ENCODE data around the gene CALHM3.
A peak's percentile ranks its signal among the peaks of the same experiment; 100 is the strongest.

The CALHM3 gene

DNA sequence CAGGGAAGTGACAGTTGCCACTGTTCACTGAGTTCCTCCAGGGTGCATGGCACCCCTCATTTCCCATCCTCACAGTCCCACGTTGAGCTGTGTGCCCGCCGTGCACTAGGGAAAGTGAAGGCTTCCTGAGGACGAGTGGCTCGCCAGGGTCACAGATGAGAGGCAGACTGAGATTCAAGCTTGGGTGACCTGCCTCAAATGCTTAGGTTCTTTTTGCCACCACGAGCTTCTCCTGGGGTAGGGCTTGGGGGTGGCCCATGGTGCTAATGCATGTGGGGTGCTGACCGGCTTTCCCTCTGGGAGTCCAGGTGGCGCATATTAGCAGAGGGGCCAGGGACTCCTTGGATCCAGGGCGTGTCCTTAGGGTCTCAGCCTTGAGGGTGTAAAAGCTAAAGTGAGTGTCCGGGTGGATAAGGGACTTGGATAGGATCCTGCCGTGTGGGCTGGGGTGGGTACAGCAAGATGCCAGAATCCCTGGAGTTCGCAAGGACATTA is 28.8 kb downstream of the CALHM3 start:
- no peaks in the 10 kb centered on the region for H3K9me3 ChIP-seq (ENCODE audit: control insufficient read depth, low read length)
- H3K4me1 ChIP-seq (ENCODE audit: control insufficient read depth, insufficient read depth, low read length, poor library complexity, severe bottlenecking), result peaks cover 35% of the 10 kb centered on the region
- peaks cover 34% of the 10 kb centered on the region for H3K36me3 ChIP-seq (ENCODE audit: control insufficient read depth, insufficient read depth, low read length)
- no peaks in the 10 kb centered on the region for H3K27me3 ChIP-seq (replicated peaks; ENCODE audit: control insufficient read depth, insufficient read depth, low read length, poor library complexity, severe bottlenecking)
- no peak for DNase-seq
- H3K4me3 ChIP-seq (ENCODE audit: insufficient read depth, low read depth, low read length, poor library complexity, severe bottlenecking), result peak overlapping the region; percentile 4
- peak overlapping the region; percentile 61 for H3K27ac ChIP-seq (ENCODE audit: insufficient read depth, low read length, poor library complexity, severe bottlenecking)

DNA sequence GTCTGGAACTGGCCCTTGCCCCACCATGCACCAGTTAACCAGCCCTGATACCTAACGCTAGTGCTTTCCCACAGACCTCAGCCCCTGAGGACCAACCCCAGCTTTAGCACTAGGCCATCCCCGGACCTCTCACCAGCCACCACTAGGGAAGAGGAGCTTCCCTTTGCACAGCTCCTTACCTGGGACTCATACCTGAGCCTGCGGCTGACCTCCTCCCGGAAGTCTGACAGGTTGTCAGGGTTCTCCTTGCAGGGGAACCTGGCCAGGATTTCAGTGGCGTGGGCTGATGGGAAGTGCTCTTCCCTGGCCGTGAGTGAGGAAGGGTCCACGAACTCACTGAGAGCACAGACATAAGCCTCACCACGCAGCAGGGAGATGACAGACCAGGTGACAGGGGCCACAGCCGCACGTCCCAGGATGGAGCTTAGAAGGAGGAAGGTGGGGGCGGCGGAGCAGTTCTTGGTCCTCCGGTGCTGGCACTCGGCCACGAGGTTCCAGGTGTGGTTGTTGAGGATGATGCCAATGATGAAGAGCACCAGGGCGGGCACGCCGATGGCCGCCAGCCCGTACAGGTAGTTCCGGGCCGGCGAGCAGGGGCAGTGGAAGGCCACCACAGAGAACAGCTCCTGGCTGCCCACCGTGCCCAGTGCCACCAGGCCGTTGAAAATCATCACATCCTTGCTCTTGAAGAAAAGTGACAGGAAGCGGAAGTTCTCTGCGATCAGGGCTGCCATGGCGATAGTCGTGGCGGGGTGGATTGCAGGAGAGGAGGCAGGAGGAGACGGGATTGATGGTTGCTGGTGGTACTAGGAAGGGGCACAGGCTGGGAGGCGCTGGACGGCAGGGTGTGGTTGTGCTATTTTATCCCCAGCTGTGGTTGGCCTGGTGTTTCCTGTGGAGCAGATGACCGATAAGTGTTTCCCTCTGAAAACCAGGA is 29.6 kb downstream of the CALHM3 start:
- DNase-seq, result no peak
- peak overlapping the region; percentile 61 for H3K27ac ChIP-seq (ENCODE audit: insufficient read depth, low read length, poor library complexity, severe bottlenecking)
- peaks cover 37% of the 10 kb centered on the region for H3K4me1 ChIP-seq (ENCODE audit: control insufficient read depth, insufficient read depth, low read length, poor library complexity, severe bottlenecking)
- H3K27me3 ChIP-seq (replicated peaks; ENCODE audit: control insufficient read depth, insufficient read depth, low read length, poor library complexity, severe bottlenecking), result no peaks in the 10 kb centered on the region
- H3K36me3 ChIP-seq (ENCODE audit: control insufficient read depth, insufficient read depth, low read length), result peaks cover 42% of the 10 kb centered on the region
- H3K9me3 ChIP-seq (ENCODE audit: control insufficient read depth, low read length), result no peaks in the 10 kb centered on the region
- peak overlapping the region; percentile 9 for H3K4me3 ChIP-seq (ENCODE audit: insufficient read depth, low read depth, low read length, poor library complexity, severe bottlenecking)

DNA sequence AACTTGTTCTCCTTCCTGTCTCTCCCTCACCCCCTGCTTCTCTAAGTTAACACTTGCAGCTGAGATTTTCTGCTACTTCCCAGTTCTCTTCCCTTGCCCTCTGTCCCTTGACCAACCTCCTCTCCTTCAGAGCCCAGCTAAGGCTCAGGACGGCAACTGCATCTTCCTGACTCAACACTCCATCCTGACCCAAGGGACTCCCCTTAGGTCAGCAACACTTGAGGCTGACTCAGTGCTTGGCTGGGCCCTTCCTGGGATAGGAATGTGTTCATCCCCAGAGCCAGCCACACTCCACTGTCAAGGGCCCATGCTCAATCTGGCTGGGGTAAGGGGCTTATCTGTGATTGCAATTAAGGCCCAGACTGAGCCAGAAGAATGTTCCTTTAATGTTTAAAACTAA is 30.3 kb downstream of the CALHM3 start:
- Histone ChIP-seq H3K36me3 (ENCODE audit: control insufficient read depth, insufficient read depth, low read length) (peaks cover 49% of the 10 kb centered on the region), H3K4me1 (ENCODE audit: control insufficient read depth, insufficient read depth, low read length, poor library complexity, severe bottlenecking) (peaks cover 36% of the 10 kb centered on the region), H3K27ac (ENCODE audit: insufficient read depth, low read length, poor library complexity, severe bottlenecking) (peak overlapping the region; percentile 31), H3K27me3 (replicated peaks; ENCODE audit: control insufficient read depth, insufficient read depth, low read length, poor library complexity, severe bottlenecking) (no peaks in the 10 kb centered on the region), H3K9me3 (ENCODE audit: control insufficient read depth, low read length) (no peaks in the 10 kb centered on the region), H3K4me3 (ENCODE audit: insufficient read depth, low read depth, low read length, poor library complexity, severe bottlenecking) (peak overlapping the region; percentile 9)
- no peak for DNase-seq

DNA sequence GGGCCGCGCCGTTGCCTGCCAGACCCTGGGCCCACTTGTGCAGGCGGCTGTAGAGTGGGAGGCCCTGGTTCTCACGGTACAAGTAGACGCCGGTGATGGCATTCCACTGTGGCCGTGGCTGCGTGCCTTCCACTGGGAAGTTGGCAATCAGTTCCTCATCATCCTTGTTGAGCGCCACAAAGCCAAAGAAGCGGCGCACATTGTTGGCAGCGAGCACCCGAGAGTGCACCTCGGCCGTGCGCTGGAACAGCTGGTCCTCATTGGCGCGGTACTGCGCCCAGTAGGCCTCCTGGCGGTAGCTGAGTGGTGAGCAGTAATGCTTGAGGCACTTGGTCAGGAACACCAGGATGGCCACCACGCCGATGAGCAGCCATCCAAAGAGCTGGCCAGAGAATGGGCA is 31.9 kb downstream of the CALHM3 start:
- DNase-seq, result no peak
- H3K36me3 ChIP-seq (ENCODE audit: control insufficient read depth, insufficient read depth, low read length), result peaks cover 65% of the 10 kb centered on the region
- no peak overlapping the region for H3K27ac ChIP-seq (ENCODE audit: insufficient read depth, low read length, poor library complexity, severe bottlenecking)

DNA sequence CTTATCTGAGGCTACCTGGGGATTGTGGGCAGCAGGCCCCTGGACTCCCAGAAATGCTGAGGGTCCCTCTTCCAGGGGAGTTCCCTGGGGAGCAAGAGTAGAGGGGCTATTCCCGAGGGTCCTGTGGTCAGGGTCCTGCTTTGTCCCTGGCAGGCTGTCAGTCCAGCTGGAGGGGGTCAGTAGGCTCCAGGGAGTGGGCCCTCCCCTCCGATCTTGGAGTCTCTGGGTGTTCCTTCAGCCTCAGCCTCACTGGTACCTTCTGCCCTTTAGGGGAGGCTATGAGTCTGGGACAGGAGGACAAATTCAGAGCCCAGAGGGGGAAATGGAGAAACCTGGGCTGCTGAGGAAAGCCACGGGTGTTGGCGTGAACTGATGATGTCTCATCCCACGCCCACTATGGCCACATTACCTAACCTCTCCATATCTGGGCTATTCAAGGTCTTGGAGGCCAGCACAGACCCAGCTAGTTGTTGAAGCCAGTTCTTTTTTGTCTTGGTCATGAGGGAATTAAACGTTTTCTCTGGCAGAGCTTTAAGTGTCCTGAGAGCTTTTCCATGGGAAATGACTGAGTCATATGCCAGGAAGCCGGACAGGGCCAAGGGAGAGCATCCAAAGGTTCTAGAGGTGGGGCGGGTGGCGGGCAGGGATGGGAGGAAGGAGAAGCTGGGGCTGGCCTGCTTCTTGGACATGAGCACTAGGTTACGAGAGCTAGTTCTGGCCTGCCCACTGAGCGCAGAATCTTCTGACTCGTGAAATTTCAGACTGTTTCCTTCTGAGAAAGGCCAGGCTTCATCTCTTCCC is 33.1 kb downstream of the CALHM3 start:
- DNase-seq, result no peak
- Histone ChIP-seq H3K4me3 (ENCODE audit: insufficient read depth, low read depth, low read length, poor library complexity, severe bottlenecking) (no peak overlapping the region), H3K27ac (ENCODE audit: insufficient read depth, low read length, poor library complexity, severe bottlenecking) (peak overlapping the region; percentile 19), H3K27me3 (replicated peaks; ENCODE audit: control insufficient read depth, insufficient read depth, low read length, poor library complexity, severe bottlenecking) (no peaks in the 10 kb centered on the region), H3K9me3 (ENCODE audit: control insufficient read depth, low read length) (no peaks in the 10 kb centered on the region), H3K36me3 (ENCODE audit: control insufficient read depth, insufficient read depth, low read length) (peaks cover 75% of the 10 kb centered on the region), H3K4me1 (ENCODE audit: control insufficient read depth, insufficient read depth, low read length, poor library complexity, severe bottlenecking) (peaks cover 28% of the 10 kb centered on the region)

More for the DNA sequence above, 31.9 kb downstream of the CALHM3 start:
- H3K27me3 ChIP-seq (replicated peaks; ENCODE audit: control insufficient read depth, insufficient read depth, low read length, poor library complexity, severe bottlenecking), result no peaks in the 10 kb centered on the region
- no peak overlapping the region for H3K4me3 ChIP-seq (ENCODE audit: insufficient read depth, low read depth, low read length, poor library complexity, severe bottlenecking)
- peaks cover 28% of the 10 kb centered on the region for H3K4me1 ChIP-seq (ENCODE audit: control insufficient read depth, insufficient read depth, low read length, poor library complexity, severe bottlenecking)
- no peaks in the 10 kb centered on the region for H3K9me3 ChIP-seq (ENCODE audit: control insufficient read depth, low read length)

DNA sequence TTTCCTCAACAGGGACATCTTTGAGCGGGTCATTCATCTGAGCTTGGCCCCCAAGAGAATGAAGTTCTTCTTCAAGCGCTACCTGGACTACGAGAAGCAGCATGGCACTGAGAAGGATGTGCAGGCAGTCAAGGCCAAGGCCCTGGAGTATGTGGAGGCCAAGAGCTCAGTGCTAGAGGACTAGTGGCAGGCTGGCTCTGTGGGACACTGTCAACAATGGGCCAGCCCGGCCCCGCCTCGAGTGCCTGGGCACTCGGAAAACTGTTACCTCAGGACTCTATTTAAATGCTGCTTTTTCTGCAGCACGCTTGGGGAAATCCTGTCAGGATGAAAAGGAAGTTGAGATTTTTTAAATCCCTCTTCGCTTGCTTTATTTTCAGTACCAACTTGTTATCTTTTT is 33.7 kb downstream of the CALHM3 start:
- Histone ChIP-seq H3K36me3 (ENCODE audit: control insufficient read depth, insufficient read depth, low read length) (peaks cover 81% of the 10 kb centered on the region), H3K27ac (ENCODE audit: insufficient read depth, low read length, poor library complexity, severe bottlenecking) (no peak overlapping the region), H3K27me3 (replicated peaks; ENCODE audit: control insufficient read depth, insufficient read depth, low read length, poor library complexity, severe bottlenecking) (no peaks in the 10 kb centered on the region), H3K4me1 (ENCODE audit: control insufficient read depth, insufficient read depth, low read length, poor library complexity, severe bottlenecking) (peaks cover 24% of the 10 kb centered on the region), H3K9me3 (ENCODE audit: control insufficient read depth, low read length) (no peaks in the 10 kb centered on the region), H3K4me3 (ENCODE audit: insufficient read depth, low read depth, low read length, poor library complexity, severe bottlenecking) (no peak overlapping the region)
- DNase-seq, result no peak

DNA sequence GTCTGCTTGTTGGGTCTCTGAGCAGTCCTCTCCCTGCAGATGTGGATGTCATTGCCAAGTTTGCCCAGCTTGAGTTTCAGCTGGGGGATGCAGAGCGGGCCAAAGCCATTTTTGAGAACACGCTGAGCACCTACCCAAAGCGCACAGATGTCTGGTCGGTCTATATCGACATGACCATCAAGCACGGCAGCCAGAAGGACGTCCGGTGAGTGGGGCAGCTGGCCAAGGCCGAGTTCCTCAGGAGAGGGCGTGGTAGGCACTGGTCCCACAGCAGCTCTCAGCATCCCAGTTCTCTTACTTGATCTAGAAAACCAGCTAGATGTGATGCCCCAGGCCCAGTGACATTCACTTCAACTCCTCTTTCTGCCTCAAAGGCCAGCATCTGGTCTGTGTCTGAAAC is 34.6 kb downstream of the CALHM3 start:
- Histone ChIP-seq H3K27me3 (replicated peaks; ENCODE audit: control insufficient read depth, insufficient read depth, low read length, poor library complexity, severe bottlenecking) (no peaks in the 10 kb centered on the region), H3K4me1 (ENCODE audit: control insufficient read depth, insufficient read depth, low read length, poor library complexity, severe bottlenecking) (peaks cover 16% of the 10 kb centered on the region), H3K9me3 (ENCODE audit: control insufficient read depth, low read length) (no peaks in the 10 kb centered on the region), H3K4me3 (ENCODE audit: insufficient read depth, low read depth, low read length, poor library complexity, severe bottlenecking) (no peak overlapping the region), H3K27ac (ENCODE audit: insufficient read depth, low read length, poor library complexity, severe bottlenecking) (no peak overlapping the region), H3K36me3 (ENCODE audit: control insufficient read depth, insufficient read depth, low read length) (peaks cover 88% of the 10 kb centered on the region)
- no peak for DNase-seq

DNA sequence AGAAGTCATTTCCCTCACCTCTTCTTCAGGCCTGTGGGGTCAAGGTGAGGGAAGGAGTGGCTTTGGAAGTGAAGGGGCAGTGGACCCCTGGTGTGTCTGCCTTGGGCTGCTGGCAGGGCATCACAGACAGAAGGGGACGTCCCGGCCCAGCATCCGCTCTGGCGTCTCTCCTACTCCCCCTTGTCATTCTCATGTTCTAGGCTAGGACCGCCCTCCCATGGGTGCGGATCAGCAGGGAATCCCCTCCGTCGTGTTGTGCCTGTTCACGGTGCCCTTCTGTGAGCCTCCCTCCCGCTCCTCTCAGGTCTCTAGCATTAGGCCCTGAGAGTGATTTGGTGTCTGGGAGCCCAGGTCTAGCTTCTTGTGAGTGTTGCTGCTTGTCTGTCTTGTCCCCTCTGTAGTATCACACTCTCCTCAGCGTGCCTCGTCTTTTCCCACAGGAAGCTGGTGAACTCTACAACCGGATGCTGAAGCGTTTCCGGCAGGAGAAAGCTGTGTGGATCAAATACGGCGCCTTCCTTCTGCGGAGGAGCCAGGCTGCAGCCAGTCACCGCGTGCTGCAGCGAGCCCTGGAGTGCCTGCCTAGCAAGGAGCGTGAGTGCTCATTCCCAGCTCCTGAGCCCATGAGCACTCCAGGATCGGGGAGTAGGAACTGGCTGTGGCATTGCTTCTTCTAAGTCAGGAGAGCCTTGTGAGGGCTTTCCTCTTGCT is 35.4 kb downstream of the CALHM3 start:
- no peak overlapping the region for H3K27ac ChIP-seq (ENCODE audit: insufficient read depth, low read length, poor library complexity, severe bottlenecking)
- H3K36me3 ChIP-seq (ENCODE audit: control insufficient read depth, insufficient read depth, low read length), result peaks cover 85% of the 10 kb centered on the region
- no peak for DNase-seq
- H3K4me1 ChIP-seq (ENCODE audit: control insufficient read depth, insufficient read depth, low read length, poor library complexity, severe bottlenecking), result peaks cover 7% of the 10 kb centered on the region
- H3K4me3 ChIP-seq (ENCODE audit: insufficient read depth, low read depth, low read length, poor library complexity, severe bottlenecking), result no peak overlapping the region
- H3K9me3 ChIP-seq (ENCODE audit: control insufficient read depth, low read length), result no peaks in the 10 kb centered on the region
- H3K27me3 ChIP-seq (replicated peaks; ENCODE audit: control insufficient read depth, insufficient read depth, low read length, poor library complexity, severe bottlenecking), result no peaks in the 10 kb centered on the region

DNA sequence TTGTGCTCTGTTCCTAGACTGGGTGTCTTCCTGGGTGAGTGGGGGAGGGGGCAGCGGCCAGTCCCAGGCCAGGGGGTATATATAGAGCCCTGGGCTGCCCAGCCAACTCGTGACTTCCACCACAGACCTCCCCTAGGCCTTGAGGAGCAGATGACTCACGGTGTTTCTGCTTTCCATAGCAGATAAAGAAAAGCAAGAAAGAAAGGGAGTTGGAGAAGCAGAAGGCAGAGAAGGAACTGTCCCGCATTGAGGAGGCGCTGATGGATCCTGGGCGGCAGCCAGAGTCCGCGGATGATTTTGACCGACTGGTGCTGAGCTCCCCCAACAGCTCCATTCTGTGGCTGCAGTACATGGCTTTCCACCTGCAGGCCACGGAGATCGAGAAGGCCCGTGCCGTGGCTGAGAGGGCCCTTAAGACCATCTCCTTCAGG is 37.0 kb downstream of the CALHM3 start:
- DNase-seq, result no peak
- Histone ChIP-seq H3K4me3 (ENCODE audit: insufficient read depth, low read depth, low read length, poor library complexity, severe bottlenecking) (no peak overlapping the region), H3K4me1 (ENCODE audit: control insufficient read depth, insufficient read depth, low read length, poor library complexity, severe bottlenecking) (peaks cover 7% of the 10 kb centered on the region), H3K9me3 (ENCODE audit: control insufficient read depth, low read length) (no peaks in the 10 kb centered on the region), H3K27ac (ENCODE audit: insufficient read depth, low read length, poor library complexity, severe bottlenecking) (no peak overlapping the region), H3K36me3 (ENCODE audit: control insufficient read depth, insufficient read depth, low read length) (peaks cover 85% of the 10 kb centered on the region), H3K27me3 (replicated peaks; ENCODE audit: control insufficient read depth, insufficient read depth, low read length, poor library complexity, severe bottlenecking) (no peaks in the 10 kb centered on the region)
